Measurements from ENCODE around the gene MYG1.
"Not testable (repeated sequence)": the region's sequence is repeated elsewhere in the genome, so short reads cannot be mapped to it uniquely, and the experiment has no call there.

MYG1 gene

GRCh38 chr12:53325511-53326061 is 26.1 kb downstream of the MYG1 start:
- in situ Hi-C loops (cut with HindIII; ENCODE audit: low sequenced_read_pairs) = no loop called here

- in situ Hi-C loops (cut with HindIII; ENCODE audit: low sequenced_read_pairs) = no loop called here
Measured at GRCh38 chr12:53326460-53327185, 27.1 kb downstream of the MYG1 start.

DNA sequence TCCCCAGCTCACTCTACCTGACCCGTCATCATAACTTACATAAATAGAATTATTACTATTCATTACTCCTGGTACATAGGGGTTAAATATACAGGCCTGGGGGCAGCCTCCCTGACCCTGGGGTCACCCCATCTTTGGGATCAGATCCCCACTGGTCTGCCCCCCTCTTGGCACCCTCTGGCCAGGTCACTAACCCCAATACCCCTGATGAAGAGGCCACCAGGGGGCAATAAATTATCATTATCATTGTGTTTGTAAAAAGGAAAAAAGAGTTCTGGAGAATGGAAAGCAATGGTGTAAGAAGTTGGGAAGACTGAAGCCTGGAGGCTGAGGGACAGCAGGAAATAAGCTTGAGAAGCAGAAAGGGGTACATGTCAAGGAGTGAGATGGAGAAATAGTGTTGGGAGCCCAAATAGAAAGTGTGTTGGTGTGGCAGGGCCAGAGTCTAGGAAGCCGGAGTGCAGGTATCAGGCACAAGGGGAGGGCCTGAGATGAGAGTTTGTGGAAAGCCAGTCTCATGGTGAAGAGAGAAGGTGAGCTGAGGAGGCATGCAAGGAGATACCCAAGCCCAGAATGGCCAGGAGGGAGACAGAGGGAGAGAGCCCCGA is 28.0 kb downstream of the MYG1 start:
- in situ Hi-C loops (cut with HindIII; ENCODE audit: low sequenced_read_pairs) = no loop called here

DNA sequence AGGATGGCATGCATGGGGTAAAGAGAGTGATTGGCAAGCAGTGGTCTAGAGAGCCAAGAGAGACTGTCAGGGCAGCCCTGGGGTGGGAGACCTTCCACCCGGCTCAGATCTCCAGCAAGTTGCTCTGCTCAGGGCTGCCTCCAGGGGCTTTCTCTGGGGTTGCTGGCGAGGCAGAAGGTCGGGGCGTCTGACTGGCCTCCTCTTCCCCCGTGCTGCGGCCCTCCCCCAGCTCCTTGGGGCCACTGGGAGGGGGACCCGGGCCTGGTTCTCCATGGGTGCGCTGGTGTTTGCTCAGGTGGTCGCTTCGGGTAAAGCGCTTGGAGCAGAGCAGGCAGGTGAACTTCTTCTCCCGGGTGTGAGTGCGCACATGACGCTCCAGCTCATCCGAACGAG is 28.5 kb downstream of the MYG1 start:
- in situ Hi-C loops (cut with HindIII; ENCODE audit: low sequenced_read_pairs) = no loop called here

GRCh38 chr12:53330671-53331070 is 31.2 kb downstream of the MYG1 start:
- in situ Hi-C loops (cut with HindIII; ENCODE audit: low sequenced_read_pairs) = no loop called here

GRCh38 chr12:53332339-53332738 is 32.8 kb downstream of the MYG1 start:
- in situ Hi-C loops (cut with HindIII; ENCODE audit: low sequenced_read_pairs) = not testable (repeated sequence)

DNA sequence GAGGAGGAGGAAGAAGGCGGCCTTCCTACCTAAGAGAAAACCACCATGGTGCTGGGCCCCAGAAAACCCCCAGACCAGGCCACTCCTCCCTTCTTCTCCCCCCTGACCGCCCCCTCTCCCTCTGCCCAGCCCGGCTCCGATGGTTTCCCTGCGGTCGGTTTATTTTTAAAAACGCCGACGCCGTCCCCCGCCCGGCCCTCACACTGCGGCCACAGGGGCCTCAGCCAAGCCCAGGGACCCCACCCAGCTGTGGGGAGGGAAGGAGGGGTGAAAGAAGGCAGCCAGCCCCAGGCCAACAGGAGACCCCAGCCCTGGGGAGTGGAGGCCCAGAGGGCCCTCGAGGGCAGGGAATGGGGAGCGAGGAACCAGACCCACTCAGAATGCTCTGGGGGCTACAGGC is 33.2 kb downstream of the MYG1 start:
- in situ Hi-C loops (cut with HindIII; ENCODE audit: low sequenced_read_pairs) = no loop called here

GRCh38 chr12:53333289-53333688 is 33.8 kb downstream of the MYG1 start:
- in situ Hi-C loops (cut with HindIII; ENCODE audit: low sequenced_read_pairs) = no loop called here

- in situ Hi-C loops (cut with HindIII; ENCODE audit: low sequenced_read_pairs) = no loop called here
Measured at GRCh38 chr12:53333845-53334244, 34.4 kb downstream of the MYG1 start.

- in situ Hi-C loops (cut with HindIII; ENCODE audit: low sequenced_read_pairs) = no loop called here
Measured at GRCh38 chr12:53334822-53335221, 35.3 kb downstream of the MYG1 start.

DNA sequence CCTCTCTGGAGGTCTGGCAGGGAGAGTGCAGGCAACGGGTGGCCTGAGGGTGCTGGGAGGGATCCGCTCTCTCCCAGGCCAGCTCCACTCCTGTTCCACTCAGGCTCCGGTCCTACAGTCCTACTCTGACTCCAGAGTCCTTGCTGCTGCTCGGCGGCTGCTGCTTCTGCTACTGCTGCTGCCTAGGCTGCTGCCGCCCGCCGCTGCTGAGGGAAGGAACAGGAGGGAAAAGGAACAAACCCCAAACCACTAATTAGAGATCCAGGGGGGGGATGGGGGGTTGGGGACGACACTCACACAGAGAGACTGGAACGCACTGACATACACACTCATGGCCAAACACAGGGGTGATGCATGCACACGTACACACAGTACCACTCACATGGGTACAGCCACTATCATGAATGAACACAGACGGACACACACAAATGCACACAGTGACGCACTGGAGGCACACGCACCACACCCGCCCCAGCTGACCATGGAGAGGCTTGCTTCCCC is 36.7 kb downstream of the MYG1 start, which contains the start of gene SP7:
Gene SP7 (minus strand): TSS at position 174 of the 501 bp plus-strand sequence. CDS start 708 bp downstream, outside the sequence.
- in situ Hi-C loops (cut with HindIII; ENCODE audit: low sequenced_read_pairs) = no loop called here

DNA sequence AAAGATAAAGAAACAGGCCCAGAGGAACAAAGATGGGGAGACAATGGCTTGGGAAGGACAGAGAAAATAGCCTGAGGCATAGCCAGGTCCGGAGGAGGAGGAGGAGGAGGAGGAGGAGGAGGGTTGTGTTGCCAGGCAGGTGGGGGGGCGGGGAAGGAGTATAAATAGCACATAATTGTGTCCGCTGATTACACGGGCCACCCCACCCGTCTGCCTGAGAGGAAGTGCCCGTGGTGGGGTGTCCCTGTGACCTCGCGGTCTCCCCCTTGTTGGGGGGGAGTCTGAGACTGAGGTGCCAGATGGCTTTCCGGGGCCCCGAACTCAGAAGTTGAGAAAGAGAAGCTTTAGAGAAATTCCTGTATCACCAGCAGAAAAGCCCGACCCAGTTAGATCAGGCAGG is 38.5 kb downstream of the MYG1 start:
- in situ Hi-C loops (cut with HindIII; ENCODE audit: low sequenced_read_pairs) = no loop called here

GRCh38 chr12:53338916-53339315 is 39.4 kb downstream of the MYG1 start:
- in situ Hi-C loops (cut with HindIII; ENCODE audit: low sequenced_read_pairs) = no loop called here

GRCh38 chr12:53340398-53340797 is 40.9 kb downstream of the MYG1 start:
- in situ Hi-C loops (cut with HindIII; ENCODE audit: low sequenced_read_pairs) = no loop called here

DNA sequence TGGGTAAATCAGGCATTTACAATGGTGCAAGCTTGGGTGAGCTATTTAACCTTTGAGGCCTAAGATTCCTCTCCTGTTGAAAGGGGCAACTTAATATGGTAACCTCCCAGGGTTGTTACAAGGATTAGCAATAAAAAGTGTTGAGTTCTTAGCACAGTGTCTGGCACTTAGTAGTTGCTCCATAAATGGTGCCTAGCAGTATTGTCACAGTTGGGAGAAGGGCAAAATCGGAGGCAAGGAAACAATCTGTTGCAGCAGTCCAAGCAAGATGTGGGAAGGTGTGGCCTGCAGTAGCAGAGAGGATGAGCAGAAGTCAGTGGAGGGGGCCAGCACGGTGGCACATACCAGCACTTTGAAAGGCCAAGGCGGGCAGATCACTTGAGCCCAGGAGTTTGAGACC is 44.0 kb downstream of the MYG1 start:
- in situ Hi-C loops (cut with HindIII; ENCODE audit: low sequenced_read_pairs) = no loop called here

GRCh38 chr12:53343969-53344368 is 44.5 kb downstream of the MYG1 start:
- in situ Hi-C loops (cut with HindIII; ENCODE audit: low sequenced_read_pairs) = no loop called here

DNA sequence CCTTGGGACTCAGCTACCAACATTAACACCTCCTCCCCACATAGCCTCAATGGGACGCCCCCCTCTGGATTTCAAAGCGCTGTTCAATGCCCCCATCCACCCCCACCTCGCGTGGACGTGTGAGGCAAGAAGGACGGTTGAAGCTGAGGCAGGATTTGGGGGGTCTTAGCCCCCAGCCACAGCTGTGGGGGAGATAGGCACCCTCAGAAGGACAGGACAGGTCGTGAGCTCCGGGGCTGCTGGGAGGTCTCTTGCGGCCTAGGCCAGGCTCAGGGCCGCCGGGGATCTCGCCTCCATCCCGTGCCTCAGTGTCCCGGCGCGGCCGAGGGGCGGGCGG is 45.0 kb downstream of the MYG1 start:
- in situ Hi-C loops (cut with HindIII; ENCODE audit: low sequenced_read_pairs) = no loop called here

GRCh38 chr12:53344824-53345485 is 45.5 kb downstream of the MYG1 start:
- in situ Hi-C loops (cut with HindIII; ENCODE audit: low sequenced_read_pairs) = no loop called here

DNA sequence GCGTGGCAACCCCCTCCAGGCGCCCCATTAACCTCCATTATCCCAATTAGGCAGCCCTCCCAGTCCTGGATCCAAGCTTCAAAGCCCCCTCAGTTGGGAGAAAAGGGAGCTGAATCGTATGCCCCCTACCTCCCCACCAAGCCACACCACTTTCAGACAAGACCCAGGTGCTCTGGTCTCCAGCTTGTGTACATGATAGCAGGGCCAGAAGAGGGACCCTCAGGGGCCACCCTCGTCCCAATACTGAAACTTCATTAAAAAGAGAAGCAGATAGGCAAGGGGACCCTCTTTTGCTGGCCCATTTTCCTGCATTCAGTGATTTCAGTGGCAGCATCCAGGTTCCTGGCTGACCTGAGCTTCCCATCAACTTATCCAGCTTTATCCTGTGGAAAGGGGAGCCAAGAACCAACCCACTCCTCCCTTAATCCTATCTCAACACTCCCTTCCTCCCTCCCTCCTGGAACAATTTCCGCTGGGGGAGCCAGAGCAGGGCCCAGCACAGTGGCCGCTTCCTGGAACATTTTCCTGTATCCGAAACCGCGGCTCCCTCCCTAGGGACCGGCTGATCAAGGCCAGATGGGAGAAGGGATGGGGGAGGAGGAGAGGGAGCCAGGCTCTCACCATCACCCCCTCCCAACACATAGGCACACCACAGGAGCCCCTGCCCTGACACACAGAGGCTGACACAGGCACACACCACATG is 46.1 kb downstream of the MYG1 start:
- in situ Hi-C loops (cut with HindIII; ENCODE audit: low sequenced_read_pairs) = no loop called here

DNA sequence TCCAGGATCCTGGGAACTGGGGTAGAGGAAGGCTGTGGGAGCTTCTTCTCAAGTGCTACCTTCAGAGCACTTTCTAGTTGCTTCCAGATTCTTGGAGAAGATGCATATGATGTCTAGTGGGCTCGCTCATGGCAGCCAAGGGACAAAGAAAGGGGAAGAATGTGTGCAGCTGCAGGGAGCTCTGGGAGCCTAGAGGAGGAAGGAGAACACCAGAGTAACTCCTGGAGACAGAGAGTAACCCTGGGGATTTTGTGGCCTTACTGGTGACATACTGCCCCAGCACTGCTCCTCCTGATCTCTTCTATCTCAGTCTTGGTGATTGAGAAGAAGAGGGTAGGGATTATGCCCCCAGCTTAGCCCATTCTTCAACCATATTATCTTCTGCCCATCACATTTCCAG is 47.0 kb downstream of the MYG1 start:
- in situ Hi-C loops (cut with HindIII; ENCODE audit: low sequenced_read_pairs) = no loop called here

DNA sequence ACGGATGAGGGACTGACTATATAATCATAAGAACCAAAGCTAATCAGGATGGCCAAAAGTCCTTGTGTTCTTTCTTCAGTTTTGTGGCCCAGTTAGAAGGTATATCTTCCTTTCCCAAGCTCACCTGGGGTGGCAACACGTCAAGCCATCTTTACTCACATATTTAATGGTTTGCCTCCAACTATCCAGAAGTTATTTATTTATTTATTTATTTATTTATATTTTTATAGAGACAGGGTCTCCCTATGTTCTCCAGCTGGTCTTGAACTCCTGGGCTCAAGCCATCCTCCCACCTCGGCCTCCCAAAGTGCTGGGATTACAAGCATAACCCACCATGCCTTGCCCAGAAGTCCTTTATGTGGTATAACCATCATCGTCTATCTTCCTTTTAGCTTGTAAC is 48.4 kb downstream of the MYG1 start:
- in situ Hi-C loops (cut with HindIII; ENCODE audit: low sequenced_read_pairs) = no loop called here
